ENCODE results near the gene RGS10.

The RGS10 gene

DNA sequence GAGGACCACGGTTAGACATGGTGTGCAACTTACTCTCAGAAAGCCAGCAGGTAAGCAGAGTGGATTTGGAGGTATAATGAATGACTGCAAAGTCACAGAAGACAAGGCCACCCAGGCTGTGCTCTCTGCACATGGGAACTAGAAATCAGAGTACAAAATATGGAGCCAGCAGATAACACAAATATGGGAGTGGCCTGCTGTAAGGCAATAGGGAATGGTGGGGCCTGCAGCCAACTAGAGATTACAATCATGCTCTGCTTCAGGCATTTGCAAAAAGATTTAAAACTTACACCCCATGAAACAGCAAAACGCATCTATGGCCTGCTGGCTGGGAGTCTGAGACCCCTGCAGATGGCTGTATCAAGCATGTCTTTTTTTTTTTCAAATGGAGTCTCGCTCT is 47.0 kb downstream of the RGS10 start:
- no peak for DNase-seq

GRCh38 chr10:119495021-119495505 is 47.5 kb downstream of the RGS10 start:
- no peak for DNase-seq

GRCh38 chr10:119494236-119495020 is 48.1 kb downstream of the RGS10 start:
- DNase-seq, result no peak

GRCh38 chr10:119493155-119493554 is 49.4 kb downstream of the RGS10 start:
- no peak for DNase-seq

GRCh38 chr10:119491966-119492757 is 50.4 kb downstream of the RGS10 start:
- DNase-seq, result no peak

DNA sequence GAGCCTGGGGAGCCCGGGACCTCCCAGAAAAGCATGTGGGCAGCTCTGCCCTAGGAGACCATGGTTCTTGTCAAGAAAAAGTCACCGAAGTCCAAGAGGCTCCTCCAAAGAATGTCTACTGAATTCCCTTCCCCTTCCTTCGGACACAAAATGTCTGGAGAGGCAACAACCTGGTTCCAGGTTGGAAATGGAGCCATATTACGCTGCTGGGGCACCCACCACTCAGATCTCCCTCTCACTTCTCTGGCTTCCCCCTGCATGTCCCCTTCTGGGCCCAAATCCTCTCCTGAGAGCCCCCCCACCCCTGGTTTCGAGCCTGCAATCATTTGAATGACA is 52.6 kb downstream of the RGS10 start:
- DNase-seq, result no peak

- no peak for DNase-seq
Observed at GRCh38 chr10:119488675-119489074, 53.8 kb downstream of the RGS10 start.

DNA sequence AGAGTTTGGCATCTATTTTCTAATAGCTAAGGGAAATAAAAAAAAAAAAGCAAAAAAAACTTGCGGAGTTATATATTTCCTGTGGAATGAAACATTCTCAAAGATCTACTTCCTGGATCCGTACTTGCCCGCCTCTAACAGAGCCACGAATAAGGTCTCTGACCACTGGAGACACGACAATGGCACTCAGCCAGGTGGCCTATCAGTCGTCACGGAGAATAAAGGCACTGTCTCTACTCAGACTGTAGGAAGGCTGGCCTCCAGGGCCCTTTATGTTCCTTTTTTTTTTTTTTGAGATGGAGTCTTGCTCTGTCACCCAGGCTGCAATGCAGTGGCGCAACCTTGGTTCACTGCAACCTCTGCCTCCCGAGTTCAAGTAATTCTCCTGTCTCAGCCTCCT is 58.7 kb downstream of the RGS10 start:
- DNase-seq, result no peak

GRCh38 chr10:119483001-119483400 is 59.5 kb downstream of the RGS10 start:
- DNase-seq, result no peak

DNA sequence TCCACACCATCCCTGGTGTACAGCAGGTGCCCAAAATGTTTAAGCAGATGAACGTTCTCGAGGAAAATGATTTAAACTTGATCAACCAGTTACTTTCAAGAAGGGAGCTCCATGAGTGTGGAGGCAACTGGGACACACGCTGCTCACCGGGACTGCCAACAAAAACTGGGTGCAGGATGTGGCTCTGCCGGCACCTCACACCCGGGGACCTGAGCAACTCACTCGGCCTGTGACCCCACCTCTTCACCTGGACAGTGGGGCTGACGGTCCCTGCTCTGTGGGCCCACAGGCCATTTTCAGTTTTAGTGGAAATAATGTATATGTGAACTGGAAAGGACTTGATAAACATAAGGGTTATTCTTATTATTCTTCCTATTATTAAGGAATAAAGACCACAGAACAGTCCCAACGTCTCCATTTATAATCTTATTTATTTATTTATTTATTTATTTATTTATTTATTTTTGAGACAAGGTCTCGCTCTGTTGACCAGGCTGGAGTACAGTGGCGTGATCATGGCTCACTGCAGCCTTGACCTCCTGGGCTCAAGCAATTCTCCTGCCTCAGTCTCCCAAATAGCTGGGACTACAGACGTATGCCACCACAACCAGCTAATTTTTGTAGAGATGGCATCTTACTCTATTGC is 60.6 kb downstream of the RGS10 start:
- no peak for DNase-seq

GRCh38 chr10:119480667-119481066 is 61.9 kb downstream of the RGS10 start:
- DNase-seq, result no peak

DNA sequence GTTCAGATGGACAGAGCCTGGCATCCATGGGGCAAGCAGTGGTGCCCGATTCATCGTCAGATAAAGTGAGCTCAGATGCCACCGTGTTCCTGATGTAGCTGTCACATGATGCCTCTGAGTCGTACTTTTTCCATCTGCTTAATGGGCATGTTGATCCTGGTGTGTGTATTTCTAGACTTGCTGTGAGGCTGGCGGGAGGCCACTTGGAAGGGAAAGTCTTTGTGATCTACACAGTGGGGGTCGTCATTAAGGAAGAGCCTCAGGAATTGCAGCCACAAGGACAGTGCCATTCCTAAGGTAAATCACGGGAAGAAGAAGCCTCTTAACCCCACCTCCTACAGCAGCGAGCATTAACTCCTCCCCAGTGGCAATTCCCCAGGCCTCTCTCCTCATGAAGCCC is 63.0 kb downstream of the RGS10 start:
- no peak for DNase-seq

GRCh38 chr10:119478811-119479341 is 63.6 kb downstream of the RGS10 start:
- no peak for DNase-seq

- DNase-seq, result no peak
Observed at GRCh38 chr10:119478111-119478802, 64.3 kb downstream of the RGS10 start.

- no peak for DNase-seq
Observed at GRCh38 chr10:119477444-119477843, 65.1 kb downstream of the RGS10 start.

DNA sequence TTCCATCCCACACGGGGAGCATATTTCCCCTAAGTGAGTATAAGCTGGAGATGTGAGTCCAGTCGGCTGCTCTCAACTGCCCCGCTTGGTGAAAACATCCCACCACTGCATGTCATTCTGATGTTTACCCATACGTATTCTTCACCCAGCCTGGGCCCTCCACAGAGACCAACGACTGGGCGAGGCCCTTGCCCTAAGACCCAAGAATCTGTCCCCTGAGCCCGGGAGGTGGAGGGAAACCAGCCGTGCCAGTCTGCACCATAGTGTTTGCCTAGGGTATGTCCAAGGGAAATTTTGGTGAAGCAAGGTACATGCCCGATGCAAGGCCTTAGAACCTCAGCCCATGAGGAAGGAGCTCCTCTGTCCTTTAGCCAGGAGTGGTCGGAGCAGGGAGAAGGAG is 67.9 kb downstream of the RGS10 start:
- no peak for DNase-seq

- no peak for DNase-seq
Observed at GRCh38 chr10:119473771-119474170, 68.7 kb downstream of the RGS10 start.

GRCh38 chr10:119470920-119471702 is 71.4 kb downstream of the RGS10 start:
- DNase-seq, result no peak

DNA sequence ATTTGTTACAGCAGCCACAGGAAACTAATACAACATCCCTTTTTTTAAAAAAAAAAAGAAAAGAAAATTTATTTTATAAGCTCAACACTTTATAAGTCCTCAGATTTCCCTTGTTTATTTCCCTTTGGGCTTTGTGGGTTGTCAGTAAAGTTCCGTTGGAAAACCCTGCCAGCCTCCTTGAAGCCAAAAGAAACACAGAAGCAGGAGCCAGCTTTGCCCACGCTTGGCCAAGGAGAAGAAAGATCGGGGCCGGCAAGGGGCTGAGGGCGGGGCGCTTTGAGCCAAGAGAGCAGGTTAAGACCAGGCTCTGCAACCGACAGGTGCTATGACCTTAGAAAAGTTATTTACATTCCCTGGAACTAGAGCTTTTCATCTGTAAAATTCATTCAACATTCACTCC is 72.7 kb downstream of the RGS10 start:
- DNase-seq, result no peak

GRCh38 chr10:119469325-119469707 is 73.2 kb downstream of the RGS10 start:
- DNase-seq, result no peak

GRCh38 chr10:119468542-119469324 is 73.8 kb downstream of the RGS10 start:
- no peak for DNase-seq

Data from activated CD4-positive, alpha-beta T cell treated with anti-CD3 and anti-CD28 coated beads, Interleukin-2, amount 50 U/mL, for 4 hours (primary cell).